ENCODE measurements around the gene KRT35.

KRT35 gene

GRCh38 chr17:41523787-41524186 lies 42.8 kb upstream of the KRT35 start:
- H3K4me3 ChIP-seq (ENCODE audit: low read depth in 1 of 2, low read length in 2 of 2): no peak overlapping the region
- no peak for ATAC-seq (ENCODE audit: insufficient read depth, low read depth)
- H3K27me3 ChIP-seq (ENCODE audit: insufficient read depth, low read length, poor library complexity): peaks cover 9% of the 10 kb centered on the region
- no peak overlapping the region for H2AFZ ChIP-seq (ENCODE audit: low read depth, low read length)
- H3K9ac ChIP-seq (ENCODE audit: low read depth, low read length): no peak overlapping the region
- peaks cover 2% of the 10 kb centered on the region for H4K20me1 ChIP-seq (ENCODE audit: insufficient read depth, low read length)
- no peak for DNase-seq
- no peaks in the 10 kb centered on the region for H3K79me2 ChIP-seq (ENCODE audit: insufficient read depth, low read length)
- no peaks in the 10 kb centered on the region for H3K9me3 ChIP-seq (ENCODE audit: insufficient read depth, low read length, severe bottlenecking)
- no peaks in the 10 kb centered on the region for H3K4me1 ChIP-seq (ENCODE audit: insufficient read depth, low read length)
- no peak for TF ChIP-seq EZH2 (IDR thresholded peaks at IDR 0.05; ENCODE audit: borderline replicate concordance, low read depth, low read length, severe bottlenecking)
- TF ChIP-seq CTCF (IDR thresholded peaks at IDR 0.05; ENCODE audit: borderline replicate concordance, extremely low read depth, low read length, poor library complexity, severe bottlenecking): no peak
- no peak overlapping the region for H3K27ac ChIP-seq (ENCODE audit: low read length)
- no peaks in the 10 kb centered on the region for H3K36me3 ChIP-seq (ENCODE audit: insufficient read depth, low read length)
- no peak overlapping the region for H3K4me2 ChIP-seq (ENCODE audit: insufficient read depth, low read length)

GRCh38 chr17:41523225-41523593 lies 42.3 kb upstream of the KRT35 start:
- Histone ChIP-seq H3K4me3 (ENCODE audit: low read depth in 1 of 2, low read length in 2 of 2) (no peak overlapping the region), H3K36me3 (ENCODE audit: insufficient read depth, low read length) (no peaks in the 10 kb centered on the region), H4K20me1 (ENCODE audit: insufficient read depth, low read length) (peaks cover 2% of the 10 kb centered on the region), H3K9ac (ENCODE audit: low read depth, low read length) (no peak overlapping the region), H2AFZ (ENCODE audit: low read depth, low read length) (no peak overlapping the region), H3K27ac (ENCODE audit: low read length) (no peak overlapping the region), H3K27me3 (ENCODE audit: insufficient read depth, low read length, poor library complexity) (peaks cover 12% of the 10 kb centered on the region), H3K4me2 (ENCODE audit: insufficient read depth, low read length) (no peak overlapping the region), H3K4me1 (ENCODE audit: insufficient read depth, low read length) (no peaks in the 10 kb centered on the region), H3K9me3 (ENCODE audit: insufficient read depth, low read length, severe bottlenecking) (no peaks in the 10 kb centered on the region), H3K79me2 (ENCODE audit: insufficient read depth, low read length) (no peaks in the 10 kb centered on the region)
- ATAC-seq (ENCODE audit: insufficient read depth, low read depth) (no peak), DNase-seq (no peak)
- TF ChIP-seq EZH2 (IDR thresholded peaks at IDR 0.05; ENCODE audit: borderline replicate concordance, low read depth, low read length, severe bottlenecking) (no peak), CTCF (IDR thresholded peaks at IDR 0.05; ENCODE audit: borderline replicate concordance, extremely low read depth, low read length, poor library complexity, severe bottlenecking) (no peak)

- Histone ChIP-seq H3K27ac (ENCODE audit: low read length) (no peak overlapping the region), H3K4me2 (ENCODE audit: insufficient read depth, low read length) (no peak overlapping the region), H3K4me3 (ENCODE audit: low read depth in 1 of 2, low read length in 2 of 2) (no peak overlapping the region), H2AFZ (ENCODE audit: low read depth, low read length) (no peak overlapping the region), H3K79me2 (ENCODE audit: insufficient read depth, low read length) (no peaks in the 10 kb centered on the region), H3K36me3 (ENCODE audit: insufficient read depth, low read length) (no peaks in the 10 kb centered on the region), H3K4me1 (ENCODE audit: insufficient read depth, low read length) (no peaks in the 10 kb centered on the region), H3K9me3 (ENCODE audit: insufficient read depth, low read length, severe bottlenecking) (no peaks in the 10 kb centered on the region), H3K9ac (ENCODE audit: low read depth, low read length) (no peak overlapping the region), H3K27me3 (ENCODE audit: insufficient read depth, low read length, poor library complexity) (peaks cover 12% of the 10 kb centered on the region), H4K20me1 (ENCODE audit: insufficient read depth, low read length) (peaks cover 2% of the 10 kb centered on the region)
- ATAC-seq (ENCODE audit: insufficient read depth, low read depth) (no peak), DNase-seq (no peak)
- no peak for TF ChIP-seq CTCF (IDR thresholded peaks at IDR 0.05; ENCODE audit: borderline replicate concordance, extremely low read depth, low read length, poor library complexity, severe bottlenecking)
- no peak for TF ChIP-seq EZH2 (IDR thresholded peaks at IDR 0.05; ENCODE audit: borderline replicate concordance, low read depth, low read length, severe bottlenecking)
Observed at GRCh38 chr17:41522301-41523224, 41.6 kb upstream of the KRT35 start.

Measured in DND-41 (cell line).